ENCODE measurements around the gene AFF2.

Gene AFF2

DNA sequence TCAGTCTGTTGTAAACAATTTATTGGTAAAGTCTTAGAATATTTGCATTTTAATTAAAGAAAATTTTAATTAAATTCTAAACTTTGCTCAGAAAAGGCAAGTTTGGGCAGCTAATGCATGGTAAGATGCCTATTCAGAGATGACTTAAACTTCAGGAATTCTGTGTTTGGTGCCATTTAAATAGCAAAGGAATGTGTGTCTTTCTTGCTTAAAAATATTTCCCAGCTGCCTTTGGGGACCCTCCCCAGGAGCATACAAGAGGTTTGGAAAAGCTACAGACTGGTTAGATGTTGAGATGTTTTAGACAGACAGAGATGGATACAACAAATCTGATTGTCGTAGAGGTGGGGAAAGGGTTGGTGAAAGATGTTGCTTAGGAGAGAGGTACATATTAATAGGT, 36.5 kb downstream of the AFF2 start:
- no peak for DNase-seq
- no peak for ATAC-seq

DNA sequence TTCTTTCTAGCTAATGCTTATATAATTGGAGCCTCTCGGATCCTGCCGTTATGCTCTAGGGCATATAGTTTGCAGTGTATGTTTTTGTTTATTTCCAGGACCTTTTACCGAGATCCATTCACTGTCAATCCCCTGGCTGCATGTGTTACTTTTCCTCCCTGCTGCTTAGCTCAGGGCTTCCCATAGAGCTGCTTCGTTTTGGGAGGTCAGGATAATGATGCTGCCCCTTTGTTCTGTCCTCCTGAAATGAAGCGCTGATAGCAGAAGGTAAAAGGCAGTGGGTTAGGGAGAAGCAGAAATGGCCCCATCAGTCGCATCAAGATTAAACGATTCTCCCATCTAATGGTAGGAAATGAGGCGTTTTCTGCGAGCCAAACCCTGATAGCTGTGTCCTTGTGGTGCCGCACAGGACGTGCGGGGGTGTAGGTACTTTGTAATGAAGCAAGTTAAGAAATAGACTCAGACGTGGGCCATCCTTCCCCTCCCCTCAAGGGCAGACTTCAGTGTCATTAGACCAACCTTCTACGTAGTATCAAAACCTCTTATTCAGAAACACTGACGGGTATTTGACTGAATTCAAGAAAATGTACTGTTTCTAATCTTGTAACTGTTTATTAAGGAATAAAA, 37.3 kb downstream of the AFF2 start:
- ATAC-seq (no peak), DNase-seq (no peak)

DNA sequence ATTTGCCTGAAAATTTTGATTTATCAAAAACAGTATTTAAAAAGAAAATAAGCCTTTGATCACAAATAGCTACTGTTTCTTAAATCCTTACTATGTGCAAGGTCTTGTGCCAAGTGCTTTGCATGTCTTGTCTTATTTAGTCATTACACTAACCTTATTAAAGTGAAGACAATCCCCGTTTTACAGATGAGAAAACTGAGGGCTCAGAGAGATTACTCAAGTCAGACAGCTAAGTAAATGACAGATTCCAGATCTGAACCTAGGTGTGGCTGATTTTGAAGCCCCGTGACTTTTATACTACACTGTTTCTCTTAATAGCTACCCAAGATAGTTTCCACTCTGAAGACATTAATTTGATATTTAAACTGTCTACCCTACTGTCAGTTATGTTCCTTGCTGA, 38.2 kb downstream of the AFF2 start:
- DNase-seq, result no peak
- ATAC-seq, result no peak

DNA sequence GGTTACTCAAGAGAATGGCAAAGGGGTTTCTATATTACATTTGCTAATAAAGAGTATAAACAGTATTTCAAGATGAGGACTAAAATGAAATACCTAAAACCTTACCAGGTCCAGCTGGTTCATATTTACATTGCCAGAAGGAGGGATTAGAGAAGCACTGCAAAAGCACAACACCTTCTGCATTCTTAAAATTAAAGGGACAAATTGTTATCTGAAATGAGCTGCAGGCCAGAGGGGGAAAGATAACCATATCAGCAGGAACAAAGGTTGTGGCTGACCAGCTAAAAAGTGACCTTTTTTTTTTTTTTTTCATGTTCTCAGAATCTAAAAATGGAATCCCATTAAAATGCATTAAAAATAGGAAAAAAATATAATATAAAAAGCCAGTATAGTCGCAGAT, 39.7 kb downstream of the AFF2 start:
- DNase-seq, result no peak
- ATAC-seq, result no peak

DNA sequence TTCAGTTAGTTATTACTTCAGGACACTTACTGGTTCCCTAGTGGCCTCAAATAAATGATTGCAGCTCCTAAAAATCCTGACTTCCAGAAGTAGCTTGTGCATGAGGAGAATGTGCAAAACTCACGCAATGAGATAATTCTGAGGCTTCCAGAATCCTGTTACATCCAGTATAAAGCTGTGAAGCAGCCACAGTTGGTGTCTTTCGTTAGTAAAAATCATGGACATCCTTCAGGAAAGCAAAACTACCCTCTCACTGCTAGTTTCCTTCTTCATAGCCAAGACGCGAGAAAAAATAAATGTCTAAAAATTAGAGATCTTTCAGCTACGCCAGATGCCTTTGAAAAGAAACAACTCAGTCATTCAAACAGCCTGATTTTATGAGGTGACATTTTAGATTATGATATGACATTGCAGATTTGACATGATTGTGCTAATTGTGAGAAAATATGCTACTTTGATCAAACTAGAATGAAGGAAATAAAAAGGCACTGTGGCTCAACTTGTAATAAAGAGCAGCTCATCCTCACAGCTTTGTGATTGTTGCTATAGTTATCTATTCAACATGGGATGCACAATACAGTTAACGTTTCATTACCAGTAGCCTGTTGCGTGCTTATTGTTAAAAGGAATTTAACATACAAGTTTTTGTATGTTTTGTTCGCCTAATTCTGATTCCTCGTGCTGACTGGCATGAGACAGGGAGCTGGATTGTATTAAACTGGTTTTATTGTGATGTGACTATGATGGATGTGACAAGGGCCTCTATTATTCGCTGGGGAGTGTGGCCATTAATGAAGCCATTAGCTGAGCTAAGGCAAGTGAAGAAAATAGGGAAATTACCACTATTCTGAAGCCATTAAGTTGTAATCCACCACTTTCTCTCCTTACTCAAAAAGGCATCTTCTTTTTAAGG, 40.5 kb downstream of the AFF2 start:
- no peak for DNase-seq
- no peak for ATAC-seq

DNA sequence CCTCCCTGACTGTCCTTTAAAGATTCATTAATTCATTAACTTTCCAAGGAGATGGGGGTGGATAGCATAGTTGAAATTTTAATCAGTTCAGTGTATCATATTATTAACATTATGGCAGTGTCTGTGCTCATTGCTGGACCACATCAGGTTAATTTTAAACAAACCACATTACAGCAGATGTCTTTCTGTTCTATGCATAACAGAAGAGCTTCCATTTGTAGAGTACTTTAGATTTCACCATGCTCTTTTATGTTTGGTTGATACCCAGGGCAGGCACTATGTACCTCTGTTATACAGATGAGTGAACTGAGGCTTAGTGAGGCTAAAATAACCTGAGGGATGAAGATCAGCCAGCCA, 41.1 kb downstream of the AFF2 start:
- no peak for ATAC-seq
- DNase-seq, result no peak

DNA sequence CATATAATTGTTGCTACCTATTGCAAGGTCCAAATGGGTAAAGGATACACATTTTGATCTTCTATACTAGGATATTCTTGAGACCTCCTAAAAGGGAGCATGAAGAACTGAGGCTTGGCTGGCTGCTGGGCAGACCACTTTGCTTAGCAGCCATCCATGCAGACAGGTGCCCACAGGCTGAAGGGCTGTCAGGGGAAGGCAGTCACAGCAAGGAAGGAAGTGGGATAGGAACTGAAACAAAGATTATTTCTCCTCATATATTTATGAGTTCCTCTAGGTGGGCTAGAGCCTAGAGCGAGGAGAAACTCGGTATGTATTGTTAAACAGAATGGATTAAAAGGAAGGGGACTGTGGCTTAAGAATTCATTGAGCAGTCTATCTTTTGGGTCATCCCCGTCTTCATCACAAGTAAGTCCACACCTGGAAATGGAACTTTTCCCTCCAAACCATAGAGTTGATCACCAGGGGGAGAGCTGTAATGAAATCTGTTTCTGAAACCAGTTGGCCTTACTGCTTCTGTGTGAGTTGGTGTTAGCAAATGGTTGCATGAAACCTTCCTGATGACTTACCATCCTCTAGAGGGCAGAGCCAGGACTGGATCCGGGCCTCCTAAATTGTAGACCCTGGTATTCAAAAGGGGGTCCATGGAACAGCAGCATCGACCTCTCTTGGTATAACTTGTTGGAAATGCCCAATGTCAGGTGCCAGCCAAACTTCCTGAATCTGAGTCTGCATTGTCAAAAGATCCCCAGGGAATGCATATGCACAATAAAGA, 42.3 kb downstream of the AFF2 start:
- no peak for ATAC-seq

DNA sequence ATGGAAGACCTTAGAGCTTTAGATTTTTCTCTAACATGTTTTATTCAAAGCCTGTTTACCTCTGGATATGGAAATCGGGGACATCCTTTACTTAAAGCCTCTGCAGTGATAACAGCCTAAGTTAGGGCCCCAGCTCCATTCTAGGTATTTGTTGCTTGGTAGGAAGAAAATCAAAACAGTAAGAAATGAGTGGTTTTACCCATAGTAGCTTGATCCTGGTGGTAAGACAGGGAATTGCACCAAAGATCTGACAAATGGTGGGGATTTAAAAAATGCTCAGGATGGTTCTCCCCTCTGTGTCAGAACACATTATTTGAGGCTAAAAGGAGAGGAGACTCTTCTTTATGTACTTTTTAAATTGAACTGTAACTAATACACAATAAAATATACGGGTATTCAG, 52.4 kb downstream of the AFF2 start:
- no peak for DNase-seq
- ATAC-seq, result no peak

More for the DNA sequence above, 42.3 kb downstream of the AFF2 start:
- DNase-seq, result no peak

DNA sequence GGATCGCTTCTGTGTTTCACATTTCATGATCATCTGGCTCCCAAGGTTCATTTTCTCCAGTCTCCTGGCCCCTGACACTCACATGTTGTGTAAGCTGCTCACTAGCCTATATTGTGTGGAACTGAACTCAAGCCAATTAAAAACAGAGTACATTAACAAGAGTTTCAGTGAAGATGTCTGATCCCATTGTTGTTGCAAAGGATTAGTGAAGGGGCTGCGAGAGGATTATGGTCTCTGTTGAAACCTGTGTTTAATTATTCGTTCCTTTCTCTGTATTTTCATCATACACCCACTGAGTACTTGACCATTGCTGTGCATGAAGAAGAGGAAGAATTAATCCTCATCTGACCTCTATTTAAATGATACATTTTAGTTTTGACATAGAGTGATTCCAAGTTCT, 54.7 kb downstream of the AFF2 start:
- no peak for ATAC-seq
- DNase-seq, result no peak

DNA sequence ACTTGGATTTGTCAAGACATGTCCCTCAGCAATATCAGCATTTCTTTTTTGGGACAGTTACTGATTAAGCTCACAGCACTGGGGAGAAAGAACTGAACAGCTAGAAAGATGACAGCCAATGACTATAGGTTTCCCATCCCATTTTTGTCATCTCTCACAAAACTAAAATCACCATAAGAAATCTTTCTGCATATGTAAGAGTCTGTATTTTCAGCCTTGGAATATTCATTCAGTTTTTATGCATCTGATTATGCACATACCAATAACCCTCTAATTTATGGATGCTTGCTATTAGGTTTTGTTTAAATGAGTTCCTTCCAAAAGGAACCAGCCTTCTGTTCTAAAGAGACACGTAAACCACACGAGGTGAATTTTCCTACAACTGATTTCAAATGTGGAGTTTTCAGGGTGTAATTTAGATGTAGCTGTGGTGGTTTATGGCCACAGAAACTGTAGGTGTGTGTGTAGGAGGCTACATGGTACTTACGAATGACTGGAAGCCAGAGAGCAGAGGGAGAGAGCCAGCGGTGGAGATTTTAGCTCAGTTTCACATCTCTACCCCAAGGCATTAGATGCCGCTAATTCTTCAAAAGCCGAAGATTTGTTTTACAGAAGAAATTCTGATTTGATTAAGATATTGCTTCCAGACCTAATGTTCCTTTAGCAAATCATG, 55.3 kb downstream of the AFF2 start:
- DNase-seq, result no peak
- ATAC-seq, result no peak

DNA sequence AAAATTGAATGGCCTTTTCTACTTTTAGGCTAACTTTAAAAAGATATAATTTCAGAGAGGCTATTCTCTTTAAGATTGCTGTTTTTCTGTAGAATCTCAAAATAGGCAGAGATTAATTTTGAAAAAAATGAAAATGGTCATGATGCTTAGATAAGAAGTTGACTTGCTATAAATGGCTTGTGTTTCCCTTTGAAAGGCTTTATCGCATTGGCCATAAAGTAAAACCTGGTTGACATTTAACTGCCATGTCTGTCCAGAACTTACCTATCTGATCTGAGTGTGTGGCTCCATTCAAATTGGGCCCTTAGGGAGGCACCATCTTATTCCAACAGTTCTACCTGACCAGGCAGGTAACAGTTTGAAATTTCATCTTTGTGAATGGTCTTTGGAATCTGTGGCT, 56.1 kb downstream of the AFF2 start:
- ATAC-seq, result no peak

DNA sequence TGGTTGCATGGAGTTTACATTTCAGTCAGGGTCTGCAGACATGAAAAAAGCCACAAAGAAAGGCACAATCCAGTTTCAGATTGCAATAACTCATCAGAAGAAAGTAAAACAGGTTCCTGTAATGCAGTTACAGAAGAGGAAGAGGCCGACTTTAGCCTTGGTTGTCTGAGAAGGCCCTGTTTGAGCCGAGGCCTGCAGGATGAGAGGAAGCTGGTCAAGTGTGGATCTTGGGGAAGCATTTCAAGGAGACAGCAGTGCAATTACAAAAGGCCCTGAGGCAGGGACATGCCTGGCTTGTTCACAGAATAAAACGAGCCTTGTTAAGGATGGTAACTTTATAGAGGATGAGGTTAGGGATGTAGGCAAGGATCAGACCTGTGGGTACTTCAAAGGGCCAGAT, 62.4 kb downstream of the AFF2 start:
- no peak for ATAC-seq

More for the DNA sequence above, 56.1 kb downstream of the AFF2 start:
- DNase-seq, result no peak

DNA sequence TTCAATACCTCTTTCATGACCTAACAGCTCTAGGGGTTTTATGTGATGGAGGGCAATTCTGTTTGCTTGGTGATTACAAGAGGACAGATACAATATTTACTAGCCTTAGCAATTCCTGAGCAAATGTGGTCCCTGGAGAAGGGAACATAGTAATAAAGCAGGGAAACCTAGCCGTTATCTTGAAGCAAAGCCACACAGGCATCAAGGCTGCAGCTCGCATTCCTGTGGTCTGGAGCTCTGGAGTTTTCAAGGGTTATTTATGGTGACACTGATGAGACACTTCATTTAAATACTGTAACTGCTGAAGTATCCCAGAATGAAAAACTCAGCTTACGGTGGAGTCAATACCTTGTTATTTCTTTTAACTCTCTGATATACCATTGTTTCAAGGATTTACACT, 66.8 kb downstream of the AFF2 start:
- DNase-seq, result no peak

More for the DNA sequence above, 62.4 kb downstream of the AFF2 start:
- DNase-seq, result no peak

DNA sequence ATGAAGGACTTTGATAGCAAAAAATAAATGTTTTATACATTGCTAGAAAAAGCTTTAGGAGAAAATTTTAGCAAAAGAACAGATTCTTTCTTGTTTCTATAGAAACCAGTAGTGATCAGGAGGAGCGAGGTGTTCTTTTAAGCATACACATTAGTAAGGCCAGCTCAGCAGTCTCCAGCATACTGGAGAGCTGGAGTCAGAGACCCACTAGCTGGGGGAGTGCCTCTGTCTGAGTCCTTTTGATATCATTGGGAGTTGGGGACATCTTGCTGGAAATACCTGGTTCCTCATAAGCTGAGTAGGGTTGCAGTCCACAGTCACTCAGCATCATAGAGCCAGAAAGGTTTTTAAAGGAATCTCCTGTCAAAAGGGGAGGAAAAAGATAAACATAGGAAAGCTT, 67.4 kb downstream of the AFF2 start:
- DNase-seq, result no peak
- ATAC-seq, result no peak

More for the DNA sequence above, 66.8 kb downstream of the AFF2 start:
- no peak for ATAC-seq

DNA sequence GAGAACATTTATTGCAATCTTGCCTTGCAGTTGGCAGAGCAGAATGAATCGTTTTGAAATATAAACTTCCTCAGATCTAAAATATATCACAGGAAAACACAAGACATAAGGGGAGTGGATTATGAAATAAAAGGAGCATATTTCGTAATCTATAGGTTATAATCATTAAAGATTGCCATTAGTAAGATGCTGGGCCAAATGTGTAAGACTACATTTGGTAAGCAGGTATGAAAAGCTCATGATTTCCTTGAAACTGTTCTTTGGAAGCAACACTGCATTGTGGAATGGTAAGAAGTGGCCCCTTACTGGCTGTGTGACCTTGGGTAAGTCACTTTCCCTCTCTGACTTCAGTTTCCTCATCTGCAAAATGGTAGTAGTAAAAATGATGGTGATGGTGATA, 68.3 kb downstream of the AFF2 start:
- no peak for ATAC-seq
- DNase-seq, result no peak

DNA sequence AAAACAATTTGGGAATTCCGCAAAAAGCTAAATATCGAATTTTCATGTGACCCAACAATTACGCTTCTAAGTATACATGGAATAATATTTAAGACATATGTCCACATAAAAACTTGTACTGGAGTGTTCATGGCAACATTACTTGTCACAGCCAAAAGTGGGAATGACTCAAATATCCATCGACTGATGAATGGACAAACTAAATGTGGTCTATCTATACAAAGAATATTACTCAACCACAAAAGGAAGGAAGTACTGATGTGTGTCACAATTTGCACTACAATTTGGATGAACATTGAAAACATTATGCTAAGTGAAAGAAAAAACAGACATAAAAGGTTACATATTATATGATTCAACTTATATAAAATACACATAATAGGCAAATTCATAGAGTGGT, 71.9 kb downstream of the AFF2 start:
- ATAC-seq (no peak), DNase-seq (no peak)

DNA sequence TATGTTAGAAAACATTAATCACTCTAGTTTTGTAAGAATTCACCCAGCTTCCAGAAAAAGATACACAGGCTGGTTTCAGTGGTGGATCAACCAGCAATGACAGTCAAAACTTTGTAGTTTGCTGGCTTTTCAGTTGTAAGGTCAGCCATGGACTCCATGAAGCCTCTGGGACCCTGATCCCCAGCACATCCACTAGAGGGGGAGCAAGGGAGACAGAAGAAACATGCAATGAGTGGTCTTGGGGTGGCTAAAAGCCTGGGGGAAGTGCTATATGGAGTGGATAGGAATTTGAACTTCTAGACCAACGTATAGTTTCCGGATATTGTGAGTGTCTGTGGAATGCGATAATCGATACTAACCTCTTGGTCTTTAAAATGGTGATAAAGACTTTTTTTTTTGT, 72.7 kb downstream of the AFF2 start:
- no peak for ATAC-seq
- no peak for DNase-seq

DNA sequence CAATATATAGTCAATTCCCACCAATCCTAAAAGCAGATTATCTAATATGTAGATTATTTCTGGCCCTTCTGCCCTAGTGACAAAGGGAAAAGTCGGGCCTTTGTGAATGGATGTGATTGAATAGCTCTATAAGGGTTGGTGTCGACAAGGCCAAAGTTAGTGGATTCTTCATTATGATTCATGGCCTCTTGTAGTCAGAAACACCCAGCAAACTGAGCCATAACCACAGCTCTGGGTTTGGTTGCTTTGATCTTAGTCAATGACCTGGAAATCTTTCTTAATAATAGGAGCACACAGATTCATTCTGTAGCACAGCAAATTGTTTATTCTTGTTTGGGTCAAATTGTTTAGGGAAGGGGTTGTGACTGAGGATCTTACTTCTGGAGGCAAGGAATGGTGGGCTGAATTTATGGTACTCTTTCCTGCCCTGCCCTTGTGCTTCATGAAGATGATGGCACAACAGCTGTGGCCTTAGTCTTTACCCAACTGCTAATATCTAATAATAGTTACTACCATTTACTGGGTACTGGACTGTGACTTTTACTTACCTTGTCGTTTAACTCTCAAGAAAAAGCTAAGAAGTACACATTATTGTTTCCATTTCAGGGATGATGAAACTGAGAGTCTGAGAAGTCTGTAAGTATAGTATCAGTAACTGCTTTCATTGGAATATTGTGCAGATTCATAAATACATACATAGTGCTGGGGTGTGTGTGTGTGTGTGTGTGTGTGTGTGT, 74.0 kb downstream of the AFF2 start:
- DNase-seq (no peak), ATAC-seq (no peak)

DNA sequence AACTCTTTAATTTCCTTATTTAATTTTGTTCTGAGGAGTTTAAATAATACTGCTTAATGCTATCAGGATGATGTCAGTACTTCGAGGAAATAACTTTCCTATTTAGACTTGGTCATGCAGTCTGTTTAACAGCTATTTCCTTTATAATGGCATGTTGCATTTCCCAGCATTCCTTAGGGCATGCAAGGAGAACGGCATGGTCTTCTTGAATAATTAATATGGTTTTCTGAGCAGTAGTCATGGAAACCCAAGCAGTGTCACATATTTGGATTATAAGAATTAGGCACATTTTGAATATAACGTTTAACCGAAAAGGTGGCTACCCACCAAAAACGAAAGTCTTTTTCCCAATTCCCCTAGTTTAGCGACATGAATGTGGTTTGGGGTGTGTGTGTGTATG, 76.0 kb downstream of the AFF2 start:
- DNase-seq (no peak), ATAC-seq (no peak)

DNA sequence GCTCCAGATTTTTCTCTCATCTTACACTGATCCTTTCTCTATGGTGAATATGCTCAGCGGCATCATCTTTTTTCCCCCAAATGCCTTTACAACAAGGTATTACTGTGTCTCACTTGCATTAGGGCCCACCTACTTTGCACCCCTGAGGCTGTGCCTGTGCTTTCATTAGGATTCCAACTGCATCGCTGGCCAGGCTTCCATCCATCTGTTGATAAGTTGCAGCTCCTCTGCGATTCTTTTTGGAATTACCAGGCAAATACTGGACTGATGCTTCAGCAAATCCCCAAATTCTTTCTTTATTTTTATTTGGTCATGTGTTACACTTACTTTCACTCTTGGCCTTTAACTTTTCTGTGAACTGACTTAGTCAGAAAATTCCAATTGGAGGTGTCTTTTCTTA, 77.3 kb downstream of the AFF2 start:
- ATAC-seq, result no peak
- DNase-seq, result no peak

DNA sequence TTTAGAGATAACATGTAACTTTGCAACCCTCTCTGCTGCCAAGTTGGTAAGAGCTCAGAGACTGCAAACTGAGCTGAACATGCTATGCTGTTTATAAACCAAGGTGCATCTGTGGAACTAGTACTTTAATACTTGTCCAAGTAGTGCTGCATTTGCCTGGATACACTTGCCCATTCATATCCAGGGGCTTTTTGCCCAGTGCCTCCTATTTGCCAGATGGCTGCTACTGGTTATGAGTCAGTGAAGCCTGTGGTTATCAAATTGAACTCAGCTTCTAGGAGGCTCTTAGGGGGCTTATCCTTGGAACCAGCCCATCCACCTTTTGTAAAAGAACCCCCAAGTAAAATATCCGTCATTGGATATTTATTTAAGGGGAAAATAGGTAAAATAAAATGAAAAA, 79.6 kb downstream of the AFF2 start:
- ATAC-seq, result no peak
- DNase-seq, result no peak

DNA sequence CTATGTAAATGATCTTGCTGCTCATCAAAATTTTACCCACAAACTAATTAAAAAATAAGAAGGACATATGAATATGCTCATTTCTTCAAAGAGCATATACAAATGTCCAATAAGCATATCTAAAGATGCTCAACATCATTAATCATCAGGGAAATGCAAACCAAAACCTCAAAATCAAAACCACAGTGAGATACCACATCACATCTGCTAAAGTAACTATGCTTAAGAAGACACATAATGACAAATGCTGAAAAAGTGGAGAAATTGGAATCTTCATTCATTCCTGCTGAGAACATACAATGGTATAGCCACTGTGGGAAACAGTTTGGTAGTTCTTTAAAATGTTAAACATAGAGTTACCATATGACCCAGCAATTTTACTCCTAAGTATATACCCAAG, 81.9 kb downstream of the AFF2 start:
- no peak for DNase-seq
- ATAC-seq, result no peak

All from stimulated activated naive CD8-positive, alpha-beta T cell treated with anti-CD3 and anti-CD28 coated beads, Interleukin-15, Interleukin-2, amounts not matched to agents 100 U/mL and 50 U/mL, for 24 hours (primary cell).